Measurements from ENCODE around the gene KATNA1. TPM values are rescaled to one million over a fixed set of nuclear protein-coding genes. Genes with fewer than 3 reads are reported as not detected.

The KATNA1 gene
- total RNA-seq, 2 experiments from 2014 or later: 18.1 to 21.6 TPM

Other genes with a start within 250 kb of the KATNA1 start
- 1 to 10 TPM; 4.7 to 5.3 TPM for gene SUMO4, start 248.5 kb downstream of the KATNA1 start, total RNA-seq
- gene ZC3H12D, start 163.7 kb downstream of the KATNA1 start, total RNA-seq: 10 to 100 TPM; 72.2 to 89.9 TPM
- gene PPIL4, start 102.7 kb downstream of the KATNA1 start, total RNA-seq: 10 to 100 TPM; 22.6 to 26.8 TPM
- 10 to 100 TPM; 15.9 to 17.3 TPM for gene GINM1, start 82.3 kb downstream of the KATNA1 start, total RNA-seq
- 10 to 100 TPM; 21.2 to 23.5 TPM for gene LATS1, start 69.4 kb upstream of the KATNA1 start, total RNA-seq
- 10 to 100 TPM; 80.5 to 89.4 TPM for gene NUP43, start 97.8 kb upstream of the KATNA1 start, total RNA-seq
- 10 to 100 TPM; 90.1 to 91.3 TPM for gene PCMT1, start 101.0 kb upstream of the KATNA1 start, total RNA-seq
- 1 to 10 TPM; 5.1 TPM for gene LRP11, start 215.6 kb upstream of the KATNA1 start, total RNA-seq
- not detected for gene RAET1E, start 249.4 kb upstream of the KATNA1 start, total RNA-seq

Measured in activated CD4-positive, alpha-beta T cell treated with anti-CD3 and anti-CD28 coated beads for 36 hours (primary cell).